Kidney (tissue), 14 donors: ENCODE results near the gene TEX14. TPM values are rescaled to one million over a fixed set of nuclear protein-coding genes. Genes with fewer than 3 reads are reported as not detected.

Source experiments
- DNase-seq, 5 donors: peaks; one replicate each; pipeline ENCODE4 v3.0.0-alpha.2; 2013 to 2020
- FAIRE-seq: peaks from 2 replicates; lab custom pipeline; 2012; peaks lifted over from hg19 to GRCh38; lab: Jason Lieb, UNC
- H3K27ac ChIP-seq, 2 donors: one replicate each; pipeline ENCODE4 v1.7.0; 2013; ENCODE audit warnings: low read depth in 2 of 2, low read length in 2 of 2, inconsistent platforms in 1 of 2
- H3K27me3 ChIP-seq: one replicate; pipeline ENCODE4 v1.7.1; 2013; ENCODE audit warnings: low read length, inconsistent platforms; ENCODE audit not compliant: control insufficient read depth, insufficient read depth
- H3K36me3 ChIP-seq, 3 donors: one replicate each; pipeline versions ENCODE4 v1.7.0 to v1.7.1; 2013; ENCODE audit warnings: low read length in 3 of 3, control low read depth in 1 of 3, inconsistent platforms in 1 of 3; ENCODE audit not compliant: insufficient read depth in 3 of 3, control insufficient read depth in 2 of 3
- H3K4me1 ChIP-seq, 3 donors: one replicate each; pipeline versions ENCODE4 v1.7.0 to v1.7.1; 2013; ENCODE audit warnings: low read length in 3 of 3, inconsistent platforms in 1 of 3, low read depth in 1 of 3; ENCODE audit not compliant: control insufficient read depth in 2 of 3, insufficient read depth in 2 of 3
- H3K4me3 ChIP-seq, 3 donors: one replicate each; pipeline versions ENCODE4 v1.7.0 to v1.8.1; 2013; ENCODE audit warnings: low read length in 3 of 3, control low read depth in 1 of 3, inconsistent platforms in 1 of 3
- H3K9ac ChIP-seq, 3 donors: one replicate each; pipeline versions ENCODE4 v1.7.0 to v1.7.1; 2013; ENCODE audit warnings: low read length in 3 of 3, control low read depth in 1 of 3, inconsistent platforms in 1 of 3
- H3K9me3 ChIP-seq, 3 donors: one replicate each; pipeline versions ENCODE4 v1.7.0 to v1.7.1; 2013; ENCODE audit warnings: low read length in 3 of 3, control low read depth in 1 of 3, inconsistent platforms in 1 of 3; ENCODE audit not compliant: control insufficient read depth in 2 of 3, insufficient read depth in 1 of 3
- intact Hi-C: fragments of 100-400 bp; cut with DNase I; formaldehyde crosslinking; loops from one replicate; pipeline ENCODE4 v1.11.1; 2022
- polyA plus RNA-seq: library from polyadenylated mRNA; stranded (reverse); fragments of 350-450 nt; fragmentation: Illumina TruSeq; extraction: RNeasy Lipid Tissue Mini Kit (QIAGEN cat#74804); gene quantifications from one replicate; pipeline ENCODE4 v1.2.3, GENCODE V29; 2014; ENCODE audit warnings: low read depth, low replicate concordance; ENCODE audit not compliant: insufficient read depth
- total RNA-seq: library from RNA; stranded (reverse); fragmentation: NEBNext Ultra II Directional; extraction: Animal tissue kit (Norgen Biotek cat#: 25700); gene quantifications from one replicate; pipeline ENCODE4 v1.2.1, GENCODE V29; 2021
- TF ChIP-seq, protein P1 (sequence below): IDR thresholded peaks from 3 replicates; pipeline ENCODE4 v1.5.1; 2012; ENCODE audit warnings: mild to moderate bottlenecking, moderate library complexity, borderline replicate concordance; ENCODE audit not compliant: insufficient read depth; ENCODE audit errors: extremely low read depth
- donor health status: control.
- donor health status: control.
- donor health status: control.
- donor health status: control.
- donor health status: control.
- donor health status: DM: yes; HTN: yes; CAD: no.
- donor health status: Normal renal cell carcinoma (clear cell type).

Gene TEX14
- total and polyA plus RNA-seq, 2 donors from 2014 or later = 0.09 to 0.22 TPM

DNA sequence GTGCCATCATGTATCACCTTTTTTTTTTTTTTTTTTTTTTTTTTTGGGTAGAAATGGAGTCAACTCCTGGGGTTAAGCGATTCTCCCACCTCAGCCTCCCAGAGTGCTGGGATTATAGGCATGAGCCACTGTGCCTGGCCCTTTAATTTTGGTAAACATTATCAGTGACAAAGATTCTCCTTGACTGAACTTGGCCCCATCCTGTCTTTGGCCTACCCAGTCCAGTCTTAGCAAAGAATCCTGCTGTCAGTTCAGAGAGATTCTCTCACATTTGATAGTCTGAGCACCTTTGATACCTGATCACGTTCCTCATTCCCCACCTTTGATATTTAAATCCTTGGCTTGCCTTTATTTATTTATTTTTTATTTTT lies 12.1 kb upstream of the TEX14 start:
- DNase-seq (no peak), FAIRE-seq (no peak)
- intact Hi-C loops = loop anchor here (10.0 kb wide), 1 partner anchor 301 kb away; no protein-coding TSS in a partner anchor
- Histone ChIP-seq H3K27me3 (no peaks in the 10 kb centered on the region), H3K4me1 (no peaks in the 10 kb centered on the region), H3K9ac (no peak overlapping the region), H3K4me3 (no peak overlapping the region), H3K27ac (no peak overlapping the region), H3K9me3 (no peaks in the 10 kb centered on the region), H3K36me3 (peaks cover 0 to 3% (median 0%) of the 10 kb centered on the region in 3 donors)
- TF ChIP-seq, protein P1, sequence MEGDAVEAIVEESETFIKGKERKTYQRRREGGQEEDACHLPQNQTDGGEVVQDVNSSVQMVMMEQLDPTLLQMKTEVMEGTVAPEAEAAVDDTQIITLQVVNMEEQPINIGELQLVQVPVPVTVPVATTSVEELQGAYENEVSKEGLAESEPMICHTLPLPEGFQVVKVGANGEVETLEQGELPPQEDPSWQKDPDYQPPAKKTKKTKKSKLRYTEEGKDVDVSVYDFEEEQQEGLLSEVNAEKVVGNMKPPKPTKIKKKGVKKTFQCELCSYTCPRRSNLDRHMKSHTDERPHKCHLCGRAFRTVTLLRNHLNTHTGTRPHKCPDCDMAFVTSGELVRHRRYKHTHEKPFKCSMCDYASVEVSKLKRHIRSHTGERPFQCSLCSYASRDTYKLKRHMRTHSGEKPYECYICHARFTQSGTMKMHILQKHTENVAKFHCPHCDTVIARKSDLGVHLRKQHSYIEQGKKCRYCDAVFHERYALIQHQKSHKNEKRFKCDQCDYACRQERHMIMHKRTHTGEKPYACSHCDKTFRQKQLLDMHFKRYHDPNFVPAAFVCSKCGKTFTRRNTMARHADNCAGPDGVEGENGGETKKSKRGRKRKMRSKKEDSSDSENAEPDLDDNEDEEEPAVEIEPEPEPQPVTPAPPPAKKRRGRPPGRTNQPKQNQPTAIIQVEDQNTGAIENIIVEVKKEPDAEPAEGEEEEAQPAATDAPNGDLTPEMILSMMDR = no peak

GRCh38 chr17:58703137-58703915 lies 11.5 kb upstream of the TEX14 start:
- no peaks in the 10 kb centered on the region for H3K4me1 ChIP-seq
- no peak overlapping the region for H3K27ac ChIP-seq
- no peaks in the 10 kb centered on the region for H3K9me3 ChIP-seq
- no peak overlapping the region for H3K9ac ChIP-seq
- H3K4me3 ChIP-seq = no peak overlapping the region
- TF ChIP-seq, protein P1 = no peak
- H3K27me3 ChIP-seq = no peaks in the 10 kb centered on the region
- no peak for FAIRE-seq
- H3K36me3 ChIP-seq = peaks cover 0 to 3% (median 0%) of the 10 kb centered on the region in 3 donors
- intact Hi-C loops = loop anchor here (10.0 kb wide), 1 partner anchor 301 kb away; no protein-coding TSS in a partner anchor
- DNase-seq = no peak

DNA sequence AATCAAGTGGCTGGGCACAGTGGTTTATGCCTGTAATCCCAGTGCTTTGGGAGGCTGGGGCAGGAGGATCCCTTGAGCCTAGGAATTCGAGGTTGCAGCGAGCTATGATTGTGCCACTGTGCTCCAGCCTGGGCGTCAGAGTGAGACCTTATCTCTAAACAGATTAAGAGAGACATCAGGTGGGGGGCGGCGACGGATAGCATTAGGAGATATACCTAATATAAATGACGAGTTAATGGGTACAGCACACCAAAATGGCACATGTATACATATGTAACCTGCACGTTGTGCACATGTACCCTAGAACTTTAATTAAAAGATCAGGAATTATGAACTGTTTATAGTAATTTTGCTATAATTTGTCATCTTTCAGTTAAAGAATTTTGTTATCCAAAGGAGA lies 10.9 kb upstream of the TEX14 start:
- Histone ChIP-seq H3K9ac (no peak overlapping the region), H3K36me3 (peaks cover 0 to 3% (median 0%) of the 10 kb centered on the region in 3 donors), H3K27me3 (no peaks in the 10 kb centered on the region), H3K9me3 (no peaks in the 10 kb centered on the region), H3K4me1 (no peaks in the 10 kb centered on the region), H3K27ac (no peak overlapping the region), H3K4me3 (no peak overlapping the region)
- intact Hi-C loops = loop anchor here (10.0 kb wide), 1 partner anchor 302 kb away; no protein-coding TSS in a partner anchor
- no peak for FAIRE-seq
- TF ChIP-seq, protein P1 = no peak
- no peak for DNase-seq
